ENCODE results near the gene MPEG1.

MPEG1 gene

DNA sequence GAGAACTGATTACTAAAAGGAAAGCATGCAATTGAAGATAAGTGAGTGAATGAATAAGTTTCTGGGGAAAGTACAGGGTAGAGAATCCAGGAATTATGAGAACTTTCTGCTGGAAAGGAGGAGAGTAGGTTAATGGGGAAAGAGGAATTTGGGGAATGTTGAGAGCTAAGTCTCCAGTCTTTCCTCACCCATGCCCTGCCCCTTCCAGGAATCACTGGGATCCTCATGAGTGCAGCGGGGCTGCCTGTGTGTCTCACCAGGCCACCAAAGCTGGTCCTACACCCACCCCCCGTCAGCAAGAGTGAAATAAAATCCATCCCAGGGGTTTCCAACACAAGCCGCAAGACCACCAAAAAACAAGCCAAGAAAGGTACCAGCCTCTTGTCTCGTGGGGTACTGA, 23.8 kb downstream of the MPEG1 start:
- DNase-seq (ENCODE audit: low read depth): no peak

GRCh38 chr11:59187587-59187986, 25.1 kb downstream of the MPEG1 start:
- no peak for DNase-seq (ENCODE audit: low read depth)

DNA sequence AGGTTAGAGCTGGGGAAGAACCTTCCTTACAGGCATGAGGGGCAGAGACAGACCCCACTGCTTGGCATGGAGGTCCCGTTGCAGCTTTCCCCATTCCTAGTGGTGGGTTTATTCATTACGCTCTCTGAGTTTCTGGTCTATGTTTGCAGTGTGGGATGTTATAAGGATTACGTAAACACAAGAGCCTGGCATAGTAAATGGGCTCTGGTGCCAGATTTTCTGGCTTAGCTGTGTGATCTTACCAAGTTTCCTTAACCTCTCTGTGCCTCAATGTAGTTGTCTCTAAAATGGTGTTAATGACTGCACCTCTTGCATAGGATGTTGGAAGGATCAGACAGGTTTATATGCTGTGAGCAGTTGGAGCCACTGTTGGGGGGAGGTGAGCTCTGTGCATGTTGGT, 25.7 kb downstream of the MPEG1 start:
- DNase-seq (ENCODE audit: low read depth): no peak

DNA sequence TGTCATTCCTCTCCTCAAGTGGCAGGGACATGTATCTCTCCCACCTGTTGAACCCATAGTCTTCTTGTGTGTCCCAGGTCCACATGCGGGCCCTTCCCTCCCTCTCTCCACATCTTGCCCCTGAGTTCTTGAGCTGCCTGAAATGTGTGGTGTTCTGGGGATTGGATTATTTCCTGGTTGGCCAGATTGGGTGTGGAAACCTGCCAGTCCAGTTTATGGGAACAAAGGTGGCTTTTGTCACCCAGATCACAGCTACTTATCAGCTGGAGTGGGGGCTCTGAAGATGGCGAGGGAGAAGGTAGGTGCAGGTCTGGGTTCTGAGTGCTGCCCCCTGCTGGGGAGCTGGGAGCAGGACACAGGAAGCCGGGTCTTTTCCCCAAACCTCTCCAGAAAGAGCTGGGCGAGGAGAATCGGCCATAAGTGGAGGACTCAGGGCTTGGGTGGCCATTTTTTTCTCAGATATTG, 26.6 kb downstream of the MPEG1 start:
- peak; percentile 38 for DNase-seq (ENCODE audit: low read depth)

DNA sequence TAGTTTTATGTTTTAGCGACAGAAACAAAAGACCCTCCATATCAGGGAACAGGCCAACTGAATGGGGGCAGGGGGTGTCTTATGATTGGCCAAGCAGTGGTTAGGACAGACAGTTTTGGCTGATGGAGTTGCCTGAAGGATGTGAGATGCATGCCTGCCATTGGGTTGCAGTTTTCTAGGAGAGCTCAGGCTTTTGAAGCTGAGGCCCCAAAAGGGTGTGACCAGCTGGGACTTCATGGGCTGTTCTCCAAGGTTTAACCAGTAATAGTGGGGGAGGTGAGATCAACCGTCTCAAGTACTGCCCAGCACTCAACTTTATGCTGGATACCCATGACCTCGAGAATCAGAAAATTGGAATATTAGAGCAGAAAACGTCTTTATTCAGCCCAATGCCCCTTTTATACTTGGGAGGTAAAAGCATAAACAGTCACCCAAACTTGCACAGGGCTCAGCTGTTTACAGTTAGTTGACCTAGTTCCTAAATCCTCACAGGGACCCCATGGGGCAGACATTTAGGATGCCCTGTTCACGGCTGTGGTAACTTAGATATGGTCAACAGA, 27.3 kb downstream of the MPEG1 start:
- no peak for DNase-seq (ENCODE audit: low read depth)

- no peak for DNase-seq (ENCODE audit: low read depth)
Measured at GRCh38 chr11:59184691-59185339, 27.9 kb downstream of the MPEG1 start.

DNA sequence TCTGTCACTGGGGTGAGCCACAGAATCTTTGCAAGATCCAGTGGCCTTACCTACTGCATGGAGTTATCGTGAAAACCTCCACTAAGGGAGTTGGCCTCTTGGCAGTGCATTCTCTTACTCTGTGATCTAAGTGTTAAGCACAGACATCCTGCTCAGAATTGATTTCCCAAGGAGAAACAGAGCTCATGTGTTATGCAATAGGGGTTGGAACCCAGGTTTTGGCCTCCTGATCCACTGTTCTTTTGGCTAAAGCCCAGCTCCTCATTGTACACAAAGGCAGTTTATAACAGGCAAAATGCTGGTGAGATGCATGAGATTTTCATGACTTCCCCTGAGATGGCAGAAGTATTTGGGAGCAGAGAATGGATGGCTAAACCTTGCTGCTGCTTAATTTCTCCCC, 29.0 kb downstream of the MPEG1 start:
- no peak for DNase-seq (ENCODE audit: low read depth)

DNA sequence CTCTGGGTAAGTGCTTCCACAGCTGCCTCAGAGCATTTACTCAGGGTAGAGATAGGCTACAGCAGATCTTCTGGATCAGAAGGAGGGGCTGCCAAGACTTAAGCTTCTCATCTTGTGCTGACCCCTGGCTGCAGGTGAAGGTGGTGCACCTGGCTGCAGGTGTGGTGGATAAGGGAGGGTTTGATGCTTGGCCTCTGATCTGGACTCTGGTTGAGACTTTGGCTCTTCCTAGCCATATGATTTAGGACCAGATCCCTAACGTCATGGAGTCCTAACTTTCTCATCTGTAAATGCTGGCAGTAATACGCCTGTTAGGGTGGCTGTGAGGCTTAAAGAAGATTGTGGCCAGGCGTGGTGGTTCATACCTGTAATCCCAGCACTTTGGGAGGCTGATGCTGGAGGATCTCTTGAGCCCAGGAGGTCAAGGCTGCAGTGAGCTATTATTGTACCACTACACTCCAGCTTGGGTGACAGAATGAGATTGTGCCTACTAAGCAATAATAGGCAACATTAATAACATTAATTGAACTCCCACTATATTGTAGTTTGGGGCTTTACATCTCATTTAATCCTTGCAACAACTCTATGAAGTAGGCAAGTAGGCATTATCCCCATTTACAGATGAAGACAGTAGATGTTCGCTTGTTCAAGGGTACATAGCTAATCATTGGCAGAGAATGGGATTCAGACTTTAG, 30.1 kb downstream of the MPEG1 start:
- no peak for DNase-seq (ENCODE audit: low read depth)

DNA sequence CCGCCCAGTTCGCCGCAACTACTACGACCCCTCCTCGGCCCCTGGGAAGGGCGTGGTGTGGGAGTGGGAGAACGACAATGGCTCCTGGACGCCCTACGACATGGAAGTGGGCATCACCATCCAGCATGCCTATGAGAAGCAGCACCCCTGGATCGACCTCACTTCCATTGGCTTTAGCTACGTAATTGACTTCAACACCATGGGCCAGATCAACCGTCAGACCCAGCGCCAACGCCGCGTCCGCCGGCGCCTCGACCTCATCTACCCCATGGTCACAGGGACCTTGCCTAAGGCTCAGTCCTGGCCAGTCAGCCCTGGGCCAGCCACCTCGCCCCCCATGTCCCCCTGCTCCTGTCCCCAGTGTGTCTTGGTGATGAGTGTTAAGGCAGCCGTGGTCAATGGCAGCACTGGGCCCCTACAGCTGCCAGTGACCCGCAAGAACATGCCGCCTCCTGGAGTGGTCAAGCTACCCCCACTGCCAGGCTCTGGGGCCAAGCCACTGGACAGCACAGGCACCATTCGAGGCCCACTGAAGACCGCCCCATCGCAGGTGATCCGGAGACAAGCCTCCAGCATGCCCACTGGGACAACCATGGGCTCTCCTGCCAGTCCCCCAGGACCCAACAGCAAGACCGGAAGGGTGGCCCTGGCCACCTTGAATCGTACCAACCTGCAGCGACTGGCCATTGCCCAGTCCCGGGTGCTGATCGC, 30.8 kb downstream of the MPEG1 start:
- DNase-seq (ENCODE audit: low read depth): no peak

DNA sequence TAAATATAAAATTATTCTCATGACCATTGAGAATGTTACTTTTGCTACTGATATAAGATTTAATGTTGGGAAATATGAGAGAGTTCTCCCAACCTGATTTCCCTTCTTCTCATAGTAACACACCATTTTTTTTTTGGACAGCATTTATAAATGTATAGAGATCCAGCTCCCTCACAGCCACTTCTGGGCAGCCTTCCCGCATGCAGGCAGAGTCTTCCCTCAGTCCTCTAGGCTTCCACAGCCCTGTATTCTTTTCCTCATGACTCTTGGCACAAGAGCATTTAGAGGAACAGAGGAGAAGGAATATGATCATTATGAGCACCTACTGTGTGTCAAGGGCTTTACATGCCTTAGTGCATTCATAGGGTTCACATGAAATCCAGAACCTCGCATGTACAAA, 31.8 kb downstream of the MPEG1 start:
- no peak for DNase-seq (ENCODE audit: low read depth)

- DNase-seq (ENCODE audit: low read depth): no peak
Measured at GRCh38 chr11:59180168-59180776, 32.5 kb downstream of the MPEG1 start.

DNA sequence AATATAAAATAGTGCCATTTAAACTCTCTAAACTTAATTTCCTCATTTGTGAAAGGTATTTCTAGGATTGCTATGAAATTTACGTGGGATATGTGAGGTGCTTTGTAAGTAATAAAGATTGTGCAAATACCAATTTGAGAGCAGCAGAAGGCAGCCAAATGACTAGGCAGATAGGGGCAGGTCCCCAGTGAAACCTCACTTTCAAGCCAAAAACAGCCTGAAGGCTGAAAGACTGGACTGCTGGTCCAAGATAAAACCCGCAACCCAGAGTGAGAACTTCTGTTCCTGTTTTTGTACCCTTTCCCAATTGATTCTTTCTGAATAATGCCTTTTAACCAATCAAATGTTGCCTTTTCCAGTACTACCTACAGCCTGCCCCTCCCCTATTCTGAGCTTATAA, 33.6 kb downstream of the MPEG1 start:
- DNase-seq (ENCODE audit: low read depth): no peak

- DNase-seq (ENCODE audit: low read depth): no peak
Measured at GRCh38 chr11:59178402-59178801, 34.3 kb downstream of the MPEG1 start.

- no peak for DNase-seq (ENCODE audit: low read depth)
Measured at GRCh38 chr11:59176330-59176729, 36.4 kb downstream of the MPEG1 start.

GRCh38 chr11:59175091-59175501, 37.6 kb downstream of the MPEG1 start:
- DNase-seq (ENCODE audit: low read depth): no peak

DNA sequence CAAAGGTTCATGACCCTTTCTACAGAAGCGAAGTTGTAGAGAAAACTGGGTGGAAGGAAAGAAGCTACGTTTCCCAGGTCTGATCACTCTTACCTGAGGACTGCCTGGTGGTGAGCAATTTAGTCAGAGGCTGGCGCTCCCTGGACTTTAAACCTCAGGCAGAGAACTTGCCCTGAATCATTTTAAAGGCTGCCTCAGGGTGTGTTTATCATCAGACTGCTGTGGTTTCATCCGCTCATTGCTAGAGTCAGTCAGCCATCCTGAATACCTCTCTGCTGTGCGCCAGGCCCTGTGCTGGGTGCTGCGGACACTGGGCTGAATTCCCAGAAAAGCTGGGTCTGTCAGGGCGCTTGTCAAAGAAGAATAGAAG, 38.1 kb downstream of the MPEG1 start:
- DNase-seq (ENCODE audit: low read depth): no peak

DNA sequence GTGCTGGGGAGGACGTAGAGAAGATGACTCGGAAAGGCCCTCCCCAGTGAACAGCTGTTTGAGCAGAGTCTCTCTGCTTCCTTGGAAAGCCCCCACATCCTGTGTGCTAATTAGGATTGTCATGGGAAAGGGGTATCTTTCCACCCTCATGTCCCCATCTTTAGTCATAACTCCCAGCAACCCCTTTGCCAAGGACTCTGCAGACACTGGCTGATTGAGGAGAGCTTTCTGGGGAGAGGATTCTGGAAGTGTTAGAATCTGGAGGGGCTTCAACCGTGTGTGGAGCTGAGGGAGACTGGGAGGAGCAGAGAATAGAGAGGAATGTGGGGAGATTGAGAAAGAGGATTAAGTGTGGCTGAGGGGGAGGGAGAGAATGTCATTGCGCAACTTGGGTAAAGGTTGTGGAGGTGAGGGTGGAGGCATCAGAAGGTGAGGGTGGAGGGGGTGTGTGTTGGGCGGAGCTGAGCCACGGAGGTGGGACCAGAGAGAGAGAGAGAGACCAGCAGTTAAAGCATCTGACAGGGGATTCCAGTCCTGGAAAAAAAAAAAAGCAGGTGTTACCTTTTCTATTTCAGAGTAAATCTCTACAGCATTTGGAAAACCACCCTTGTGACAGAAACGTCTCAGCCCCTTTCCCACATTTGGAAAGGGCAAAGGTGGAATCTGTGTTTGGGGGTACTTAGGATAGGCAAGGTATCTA, 38.6 kb downstream of the MPEG1 start:
- no peak for DNase-seq (ENCODE audit: low read depth)

- DNase-seq (ENCODE audit: low read depth): no peak
Measured at GRCh38 chr11:59173080-59173963, 39.4 kb downstream of the MPEG1 start.

DNA sequence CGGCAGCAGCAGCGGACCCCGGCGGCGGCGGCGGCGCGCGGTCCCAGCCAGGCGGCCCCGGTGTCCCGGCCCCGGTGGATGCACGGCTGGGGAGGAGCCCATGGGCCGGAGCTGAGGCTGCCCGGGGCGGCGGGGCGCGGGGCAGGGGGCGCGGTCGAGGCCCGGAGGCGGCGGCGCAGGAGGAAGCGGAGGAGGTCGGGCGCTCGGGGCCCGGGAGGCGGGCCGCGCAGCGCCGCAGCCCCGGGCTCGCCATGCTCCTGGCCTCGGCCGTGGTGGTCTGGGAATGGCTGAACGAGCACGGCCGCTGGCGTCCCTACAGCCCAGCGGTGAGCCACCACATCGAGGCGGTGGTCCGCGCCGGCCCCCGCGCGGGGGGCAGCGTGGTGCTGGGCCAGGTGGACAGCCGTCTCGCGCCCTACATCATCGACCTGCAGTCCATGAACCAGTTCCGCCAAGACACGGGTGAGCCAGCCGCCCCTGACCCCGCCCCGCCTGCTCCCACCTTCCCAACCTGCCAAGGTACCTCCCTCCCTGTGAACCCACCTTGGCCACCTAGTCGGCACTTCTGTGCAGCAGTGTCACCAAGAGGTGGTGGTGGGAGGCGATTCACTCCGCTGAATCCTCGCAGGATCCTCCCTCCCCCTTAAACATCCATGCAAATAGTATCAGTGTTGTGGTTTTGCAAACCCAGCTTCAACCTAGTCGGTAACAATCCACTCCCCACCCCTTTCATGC, 40.2 kb downstream of the MPEG1 start:
- no peak for DNase-seq (ENCODE audit: low read depth)
